NCI-H2081 treated with DMSO at 0.1 percent for 48 hours (cell line): Measurements from ENCODE around the gene ABCC5.

Experiments used
- DNase-seq: peaks from one replicate; lab custom pipeline; 2025; lab: John Stamatoyannopoulos, UW

ABCC5 gene

DNA sequence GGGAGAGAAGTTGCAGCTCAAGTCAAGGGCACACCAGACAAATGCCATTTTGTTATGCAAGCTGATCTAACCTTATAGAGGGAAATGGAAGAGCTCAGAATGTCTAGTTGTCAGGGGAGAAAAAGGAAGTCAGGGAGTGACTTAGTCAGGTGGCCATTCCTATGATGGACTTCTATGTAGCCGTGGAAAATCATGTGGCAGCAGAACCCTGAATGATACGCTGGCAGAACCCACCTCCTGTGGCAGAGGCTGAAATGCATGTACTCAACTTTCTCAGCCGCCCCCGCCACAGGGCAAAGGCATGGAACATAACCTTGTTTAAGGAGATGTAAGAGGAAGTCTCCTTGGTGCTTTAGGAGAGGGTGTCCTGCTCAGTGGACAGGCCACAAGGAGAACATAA, 95.3 kb downstream of the ABCC5 start:
- DNase-seq, result no peak

- DNase-seq, result no peak
Observed at GRCh38 chr3:183921096-183921495, 96.6 kb downstream of the ABCC5 start.

- DNase-seq, result no peak
Observed at GRCh38 chr3:183920416-183920815, 97.3 kb downstream of the ABCC5 start.

DNA sequence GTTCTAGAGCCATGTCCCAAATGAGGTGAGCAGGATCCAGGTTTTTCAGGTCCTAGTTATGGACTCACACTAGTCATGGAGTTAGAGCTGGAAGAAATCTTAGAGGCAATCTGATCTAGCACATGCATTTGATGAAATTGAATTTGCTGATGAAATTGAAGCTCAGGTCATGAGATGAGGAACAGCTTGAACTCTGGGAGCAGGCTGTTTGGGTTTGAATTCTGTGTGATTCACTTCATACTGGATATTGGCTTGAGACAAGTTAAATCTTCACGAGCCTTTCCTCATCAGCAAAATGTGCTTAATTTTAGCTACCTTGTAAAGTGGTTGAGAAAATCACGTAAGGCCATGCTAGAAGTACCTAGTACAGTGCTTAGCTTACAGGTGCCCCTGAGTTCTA, 99.5 kb downstream of the ABCC5 start:
- DNase-seq, result no peak

- DNase-seq, result no peak
Observed at GRCh38 chr3:183917776-183918175, 99.9 kb downstream of the ABCC5 start.

GRCh38 chr3:183914856-183915255, 102.8 kb downstream of the ABCC5 start:
- DNase-seq, result no peak

DNA sequence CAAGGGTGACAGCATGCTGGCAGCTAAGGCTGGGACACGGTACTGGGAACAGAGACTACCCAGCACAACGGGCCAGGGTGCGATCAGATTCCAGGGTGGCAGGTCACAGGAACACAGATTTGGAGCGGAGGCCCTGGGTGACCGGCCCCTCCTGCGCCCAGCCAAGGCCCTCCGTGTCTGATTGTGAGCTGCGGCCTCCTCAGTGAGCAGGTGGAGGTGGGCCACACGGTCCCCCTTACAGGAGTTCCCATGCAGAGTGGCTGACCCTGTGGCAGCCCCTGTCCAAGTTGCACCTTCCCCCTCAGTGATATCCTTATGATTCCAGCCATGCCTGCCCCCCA, 104.1 kb downstream of the ABCC5 start:
- no peak for DNase-seq

DNA sequence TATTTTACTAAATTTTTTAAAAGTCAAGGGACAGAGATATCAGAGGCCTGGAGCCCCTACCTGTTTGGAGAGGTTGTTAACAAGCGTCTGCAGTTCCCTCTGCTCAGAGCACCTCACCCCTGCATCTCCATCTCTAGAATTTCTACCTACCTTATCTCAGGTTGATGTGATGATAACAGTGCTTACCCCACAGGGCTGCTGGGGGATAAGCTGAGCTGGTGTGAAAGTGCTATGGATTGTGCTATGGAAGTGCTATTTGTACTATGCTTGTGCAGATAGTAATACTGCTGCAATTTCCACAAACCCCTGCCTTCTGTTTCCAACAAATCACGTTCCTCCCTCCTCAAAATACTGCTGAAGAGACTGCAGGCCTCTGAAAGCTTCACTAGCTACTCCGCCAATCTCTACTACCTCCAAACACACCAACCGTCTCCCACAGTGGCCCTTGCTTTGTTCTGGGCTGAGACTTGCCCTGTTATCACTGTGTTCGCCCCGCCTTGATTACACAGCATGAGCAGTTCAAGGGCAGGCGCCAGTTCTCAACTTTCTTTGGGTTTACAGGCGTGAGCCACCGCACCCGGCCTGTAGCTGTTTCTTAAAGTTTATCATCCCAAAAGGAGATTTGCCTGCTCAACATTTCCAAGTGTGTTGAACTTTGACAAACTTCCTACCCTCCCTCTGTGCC, 104.6 kb downstream of the ABCC5 start:
- no peak for DNase-seq

- DNase-seq, result no peak
Observed at GRCh38 chr3:183911763-183912506, 105.7 kb downstream of the ABCC5 start.

GRCh38 chr3:183911087-183911486, 106.6 kb downstream of the ABCC5 start:
- DNase-seq, result no peak

- DNase-seq, result no peak
Observed at GRCh38 chr3:183909030-183909600, 108.6 kb downstream of the ABCC5 start.

- no peak for DNase-seq
Observed at GRCh38 chr3:183907911-183908331, 109.8 kb downstream of the ABCC5 start.

- no peak for DNase-seq
Observed at GRCh38 chr3:183907176-183907575, 110.5 kb downstream of the ABCC5 start.

DNA sequence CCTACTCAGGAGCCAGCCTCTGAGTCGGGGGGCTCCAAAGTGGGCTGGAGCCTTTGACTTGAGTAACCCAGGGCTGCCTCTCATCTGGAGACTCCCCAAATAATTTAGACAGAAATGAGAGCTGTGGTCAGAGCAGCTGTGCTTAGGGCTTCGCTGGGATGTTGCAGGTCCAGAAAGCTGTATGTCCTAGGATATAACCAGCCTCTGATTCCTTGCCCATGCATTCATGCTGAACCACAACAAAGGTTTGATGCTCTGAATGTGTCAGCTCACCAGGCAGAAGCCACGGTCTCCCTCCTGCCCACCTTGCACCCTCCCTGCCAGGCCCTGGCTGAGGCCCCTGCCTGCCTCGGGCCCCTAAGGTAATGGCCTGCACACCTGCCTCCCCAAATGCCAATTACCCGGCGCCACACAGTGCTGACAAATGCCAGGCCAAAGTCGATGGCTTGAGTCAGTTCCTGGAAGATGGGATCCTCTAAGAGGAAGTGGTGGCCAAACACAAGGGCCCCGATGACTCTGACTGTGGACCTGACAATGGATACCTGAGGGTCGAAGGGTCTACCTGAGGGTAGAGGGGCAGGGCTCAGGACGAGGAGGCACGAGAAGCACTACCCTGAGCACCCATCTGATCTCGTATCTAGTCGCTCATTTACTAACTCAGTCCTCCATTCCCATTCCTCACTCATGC, 111.3 kb downstream of the ABCC5 start:
- DNase-seq, result no peak

- no peak for DNase-seq
Observed at GRCh38 chr3:183904833-183905780, 112.6 kb downstream of the ABCC5 start.

- DNase-seq, result no peak
Observed at GRCh38 chr3:183898028-183898431, 119.7 kb downstream of the ABCC5 start.

- DNase-seq, result no peak
Observed at GRCh38 chr3:183897606-183898005, 120.1 kb downstream of the ABCC5 start.

GRCh38 chr3:183896610-183897009, 121.1 kb downstream of the ABCC5 start:
- no peak for DNase-seq

DNA sequence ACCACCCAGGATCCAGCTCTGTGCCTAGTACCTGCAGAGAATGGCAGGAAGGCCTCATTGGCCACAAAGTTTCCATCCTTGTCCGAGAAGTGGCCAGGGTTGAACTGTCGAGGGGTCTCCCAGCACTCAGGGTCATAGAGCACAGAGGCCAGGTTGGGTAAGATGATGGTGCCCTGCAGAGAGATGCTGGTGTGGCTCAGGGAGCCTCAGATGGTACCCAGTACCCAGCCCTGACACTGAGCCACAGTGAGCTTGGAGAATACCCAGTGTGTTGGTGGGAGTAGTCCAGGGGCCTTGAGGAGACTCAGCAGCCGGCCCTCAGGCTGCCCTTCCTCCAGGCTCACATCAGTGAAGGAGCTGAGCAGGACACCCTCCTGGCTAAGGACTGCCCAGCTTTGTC, 121.5 kb downstream of the ABCC5 start:
- no peak for DNase-seq

GRCh38 chr3:183895774-183896173, 121.9 kb downstream of the ABCC5 start:
- no peak for DNase-seq

GRCh38 chr3:183895296-183895695, 122.4 kb downstream of the ABCC5 start:
- DNase-seq, result peak; percentile 8
